Lower leg skin (tissue), 4 donors: Measurements from ENCODE around the gene SMAP1. TPM values are rescaled to one million over a fixed set of nuclear protein-coding genes. Genes with fewer than 3 reads are reported as not detected.
"Not testable (repeated sequence)": the region's sequence is repeated elsewhere in the genome, so short reads cannot be mapped to it uniquely, and the experiment has no call there.

Source experiments
- DNase-seq, 2 donors: peaks; one replicate each; pipeline ENCODE4 v3.0.0-alpha.2; 2019; ENCODE audit warnings: low spot score in 2 of 2
- H3K4me3 ChIP-seq: fragments of 200-600 bp; sonication (generic); 2 replicates; pipeline ENCODE4 v1.5.1; 2017; ENCODE audit warnings: mild to moderate bottlenecking, low read depth; ENCODE audit not compliant: poor library complexity, severe bottlenecking
- POLR2A ChIP-seq, 2 donors: fragments of 450-650 bp; IDR thresholded peaks; one replicate each; pipeline ENCODE4 v1.6.1; 2016 to 2017; ENCODE audit warnings: antibody characterized with exemption in 2 of 2, mild to moderate bottlenecking in 1 of 2, moderate library complexity in 1 of 2
- WGBS, 2 donors: methylation state at CpG; one replicate each; pipeline ENCODE4 v1.1.5; 2018; 5-methylcytosine and 5-hydroxymethylcytosine counted together
- intact Hi-C: fragments of 100-400 bp; cut with DNase I; formaldehyde crosslinking; loops from one replicate; pipeline ENCODE4 v1.15.0; 2023; ENCODE audit warnings: low total_unique reads
- total RNA-seq, 4 donors: library from RNA; depleted of rRNA; stranded (reverse); fragments of >200 nt; gene quantifications; one replicate each; pipeline ENCODE4 v1.1.0, GENCODE V29; 2016
- TF ChIP-seq, protein P1 (sequence below), 3 donors: fragments of 450-650 bp; IDR thresholded peaks; one replicate each; pipeline ENCODE4 v1.5.1; 2016; ENCODE audit warnings: antibody characterized with exemption in 3 of 3, mild to moderate bottlenecking in 3 of 3, moderate library complexity in 2 of 3

SMAP1 gene
- total RNA-seq, 4 donors from 2014 or later = 30.7 to 37.7 (median 34.9) TPM

DNA sequence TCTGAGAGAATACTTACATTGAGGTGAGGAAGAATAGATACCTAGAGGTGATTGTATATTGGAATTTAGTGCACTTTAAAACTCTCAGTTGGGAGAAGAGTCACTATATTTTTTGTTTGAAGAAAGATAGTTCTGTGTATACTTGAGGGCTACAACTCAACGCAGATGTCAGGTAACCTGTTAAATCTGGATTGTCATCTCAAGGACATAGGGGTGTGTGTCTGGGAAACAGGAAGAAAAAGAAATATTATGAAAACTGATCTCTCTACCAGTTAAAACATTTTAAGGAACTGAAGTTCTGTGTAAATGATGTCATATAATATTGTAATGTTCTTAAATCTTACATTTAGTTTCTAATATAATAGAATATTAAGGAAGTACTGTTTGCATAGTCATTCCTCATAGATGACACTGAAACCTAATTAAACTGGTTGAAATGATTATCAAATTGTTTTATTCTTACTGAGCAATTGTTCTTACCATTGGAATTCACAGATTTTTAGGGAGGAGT, 86.2 kb downstream of the SMAP1 start:
- TF ChIP-seq, protein P1, sequence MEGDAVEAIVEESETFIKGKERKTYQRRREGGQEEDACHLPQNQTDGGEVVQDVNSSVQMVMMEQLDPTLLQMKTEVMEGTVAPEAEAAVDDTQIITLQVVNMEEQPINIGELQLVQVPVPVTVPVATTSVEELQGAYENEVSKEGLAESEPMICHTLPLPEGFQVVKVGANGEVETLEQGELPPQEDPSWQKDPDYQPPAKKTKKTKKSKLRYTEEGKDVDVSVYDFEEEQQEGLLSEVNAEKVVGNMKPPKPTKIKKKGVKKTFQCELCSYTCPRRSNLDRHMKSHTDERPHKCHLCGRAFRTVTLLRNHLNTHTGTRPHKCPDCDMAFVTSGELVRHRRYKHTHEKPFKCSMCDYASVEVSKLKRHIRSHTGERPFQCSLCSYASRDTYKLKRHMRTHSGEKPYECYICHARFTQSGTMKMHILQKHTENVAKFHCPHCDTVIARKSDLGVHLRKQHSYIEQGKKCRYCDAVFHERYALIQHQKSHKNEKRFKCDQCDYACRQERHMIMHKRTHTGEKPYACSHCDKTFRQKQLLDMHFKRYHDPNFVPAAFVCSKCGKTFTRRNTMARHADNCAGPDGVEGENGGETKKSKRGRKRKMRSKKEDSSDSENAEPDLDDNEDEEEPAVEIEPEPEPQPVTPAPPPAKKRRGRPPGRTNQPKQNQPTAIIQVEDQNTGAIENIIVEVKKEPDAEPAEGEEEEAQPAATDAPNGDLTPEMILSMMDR (IDR thresholded peaks at IDR 0.05) = no peak
- TF ChIP-seq POLR2A (IDR thresholded peaks at IDR 0.05) = no peak
- H3K4me3 ChIP-seq = no peak overlapping the region
- intact Hi-C loops = no loop called here
- 91 to 94% methylated on average over 1 of the region's 1 CpG for WGBS, 2 donors
- no peak for DNase-seq

DNA sequence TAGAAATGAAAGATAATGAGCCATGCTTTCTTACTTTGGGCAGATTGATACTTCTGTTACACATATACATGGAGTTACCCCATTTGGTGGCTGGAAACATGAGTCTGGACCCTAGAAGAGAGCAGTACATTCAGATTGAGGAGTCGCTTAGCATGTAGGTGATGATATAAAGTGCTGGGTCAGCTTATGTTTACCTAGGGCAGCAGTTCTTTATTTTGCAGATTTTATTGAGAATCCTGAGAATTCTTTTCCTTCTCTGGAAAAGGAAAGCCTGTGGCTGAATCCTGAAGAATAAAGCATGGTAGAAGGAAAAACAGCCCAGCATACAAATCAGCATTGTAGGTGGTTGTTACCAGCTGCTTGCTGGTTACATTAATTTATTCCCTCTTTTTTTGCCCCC, 91.2 kb downstream of the SMAP1 start:
- 56 to 67% methylated on average over 1 of the region's 1 CpG for WGBS, 2 donors
- DNase-seq = no peak
- no peak overlapping the region for H3K4me3 ChIP-seq
- TF ChIP-seq, protein P1 (IDR thresholded peaks at IDR 0.05) = no peak
- TF ChIP-seq POLR2A (IDR thresholded peaks at IDR 0.05) = no peak
- intact Hi-C loops = no loop called here

DNA sequence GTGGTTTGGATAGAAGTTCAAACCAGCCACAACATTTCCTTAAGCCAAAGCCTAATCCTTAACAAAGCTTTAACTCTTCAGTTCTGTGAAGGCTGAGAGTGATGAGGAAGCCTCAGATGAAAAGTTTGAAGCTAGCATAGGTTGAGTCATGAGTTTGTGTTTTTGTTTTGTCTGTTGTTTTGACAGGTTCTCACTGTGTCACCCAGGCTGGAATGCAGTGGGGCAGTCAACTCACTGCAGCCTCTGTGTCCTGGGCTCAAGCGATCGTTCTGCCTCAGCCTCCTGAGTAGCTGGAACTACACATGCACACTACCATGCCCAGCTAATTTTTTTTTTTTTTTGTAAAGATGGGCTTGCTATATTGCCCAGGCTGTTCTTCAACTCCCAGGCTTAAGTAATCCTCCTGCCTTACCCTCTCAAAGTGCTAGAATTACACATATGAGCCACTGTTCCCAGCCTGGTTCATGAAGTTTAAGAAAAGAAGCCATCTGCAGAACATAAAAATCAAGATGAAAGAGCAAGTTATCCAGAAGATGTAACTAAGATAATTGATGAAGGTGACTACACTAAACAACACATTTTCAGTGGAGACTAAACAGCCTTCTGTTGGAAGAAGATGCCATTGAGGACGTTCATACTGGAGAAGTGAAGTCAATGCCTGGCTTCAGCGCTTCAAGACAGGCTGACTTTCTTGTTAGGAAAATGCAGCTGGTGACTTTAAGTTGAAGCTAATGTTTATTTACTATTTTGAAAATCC, 96.2 kb downstream of the SMAP1 start:
- DNase-seq = no peak
- WGBS, 2 donors = 87% methylated on average over 4 of the region's 4 CpGs
- TF ChIP-seq, protein P1 (IDR thresholded peaks at IDR 0.05) = no peak
- TF ChIP-seq POLR2A (IDR thresholded peaks at IDR 0.05) = no peak
- H3K4me3 ChIP-seq = no peak overlapping the region
- intact Hi-C loops = no loop called here

DNA sequence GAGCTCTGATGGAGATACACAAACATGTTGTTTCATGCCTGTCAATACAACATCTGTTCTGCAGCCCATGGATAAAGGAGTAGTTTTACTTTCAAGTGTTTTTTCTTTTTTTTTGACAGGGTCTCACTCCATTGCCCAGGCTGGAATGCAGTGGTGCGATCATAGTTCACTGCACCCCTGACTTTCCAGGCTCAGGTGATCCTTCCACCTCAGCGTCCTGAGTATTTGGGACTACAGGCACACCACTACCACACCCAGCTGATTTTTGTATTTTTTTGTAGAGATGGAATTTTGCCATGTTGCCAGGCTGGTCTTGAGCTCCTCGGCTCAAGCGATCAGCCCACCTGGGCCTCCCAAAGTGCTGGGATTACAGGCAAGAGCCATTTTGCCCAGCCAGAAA, 97.0 kb downstream of the SMAP1 start:
- no peak overlapping the region for H3K4me3 ChIP-seq
- DNase-seq = no peak
- TF ChIP-seq, protein P1 (IDR thresholded peaks at IDR 0.05) = no peak
- TF ChIP-seq POLR2A (IDR thresholded peaks at IDR 0.05) = no peak
- intact Hi-C loops = no loop called here
- 86 to 95% methylated on average over 4 of the region's 4 CpGs for WGBS, 2 donors

DNA sequence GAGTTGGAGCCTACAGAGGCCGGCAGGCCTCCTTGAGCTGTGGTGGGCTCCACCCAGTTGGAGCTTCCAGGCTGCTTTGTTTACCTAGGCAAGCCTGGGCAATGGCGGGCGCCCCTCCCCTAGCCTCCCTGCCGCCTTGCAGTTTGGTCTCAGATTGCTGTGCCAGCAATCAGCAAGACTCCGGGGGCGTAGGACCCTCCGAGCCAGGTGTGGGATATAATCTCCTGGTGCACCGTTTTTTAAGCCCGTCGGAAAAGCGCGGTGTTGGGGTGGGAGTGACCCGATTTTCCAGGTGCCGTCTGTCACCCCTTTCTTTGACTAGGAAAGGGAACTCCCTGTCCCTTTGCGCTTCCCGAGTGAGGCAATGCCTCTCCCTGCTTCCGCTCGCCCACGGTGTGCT, 103.7 kb downstream of the SMAP1 start:
- DNase-seq, intact Hi-C loops, H3K4me3 ChIP-seq: not testable (repeated sequence)
- 95 to 97% methylated on average over 19 of the region's 19 CpGs for WGBS, 2 donors

DNA sequence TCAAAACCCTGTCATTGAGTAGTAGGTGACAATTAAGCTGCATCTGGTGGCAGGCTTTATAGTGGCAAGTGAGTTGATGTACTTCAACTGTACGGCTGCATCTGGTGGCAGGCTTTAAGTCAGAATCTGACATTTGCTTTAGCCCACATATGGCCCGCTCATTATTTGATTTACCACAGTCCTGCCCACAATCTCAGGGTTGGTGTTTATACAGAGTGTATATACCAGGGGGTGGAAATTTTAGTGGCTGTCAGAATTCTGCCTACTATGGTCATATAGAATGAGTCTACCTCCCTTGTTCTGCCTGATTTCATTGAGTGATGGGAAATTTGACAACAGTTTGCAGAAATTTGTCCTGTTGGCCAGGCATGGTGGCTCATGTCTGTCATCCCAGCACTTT, 112.3 kb downstream of the SMAP1 start:
- no peak for DNase-seq
- intact Hi-C loops = no loop called here
- no peak for TF ChIP-seq POLR2A (IDR thresholded peaks at IDR 0.05)
- TF ChIP-seq, protein P1 (IDR thresholded peaks at IDR 0.05) = no peak
- WGBS, 2 donors = 64 to 93% methylated on average over 2 of the region's 2 CpGs
- no peak overlapping the region for H3K4me3 ChIP-seq
